PC-3 (cell line): ENCODE data around the gene MED12L.

Experiments
- EZH2phosphoT487 ChIP-seq: fragments of 300-600 bp; sonication (generic); IDR thresholded peaks from 2 replicates; pipeline ENCODE4 v1.6.1; 2018; ENCODE audit warnings: mild to moderate bottlenecking, antibody characterized with exemption, low read length, borderline replicate concordance
- TF ChIP-seq, protein P1 (sequence below): fragments of 300-600 bp; sonication (generic); conservative IDR thresholded peaks from 2 replicates; pipeline ENCODE4 v1.5.1; 2017; ENCODE audit warnings: antibody characterized with exemption, low read depth, mild to moderate bottlenecking, low read length

DNA sequence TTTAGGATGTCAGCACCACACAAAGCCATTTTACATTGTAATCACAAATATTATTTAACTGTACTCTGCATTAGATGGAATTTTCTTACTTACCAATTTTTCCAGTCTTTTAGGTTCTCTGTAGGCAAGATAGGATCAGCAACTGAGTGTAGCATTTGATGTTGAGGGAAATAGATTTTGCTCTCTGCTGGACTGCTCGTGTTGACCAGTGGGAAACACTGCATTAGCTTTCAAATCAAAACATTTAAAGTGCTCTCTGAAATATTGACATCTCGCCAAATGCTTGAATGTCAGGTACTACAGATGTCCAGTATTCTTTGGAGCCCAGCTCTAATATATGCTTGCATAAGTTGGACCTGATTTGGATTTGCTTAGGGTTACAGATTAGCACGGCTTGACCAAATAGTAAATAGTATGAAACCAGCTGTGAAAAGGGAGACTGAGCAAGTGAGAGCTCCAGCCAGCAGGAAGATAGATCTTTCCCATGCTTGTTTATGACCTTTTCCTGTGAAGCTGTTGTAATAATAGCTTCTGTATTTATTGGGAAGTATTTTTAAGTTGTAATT lies 163.4 kb downstream of the MED12L start:
- TF ChIP-seq, protein P1, sequence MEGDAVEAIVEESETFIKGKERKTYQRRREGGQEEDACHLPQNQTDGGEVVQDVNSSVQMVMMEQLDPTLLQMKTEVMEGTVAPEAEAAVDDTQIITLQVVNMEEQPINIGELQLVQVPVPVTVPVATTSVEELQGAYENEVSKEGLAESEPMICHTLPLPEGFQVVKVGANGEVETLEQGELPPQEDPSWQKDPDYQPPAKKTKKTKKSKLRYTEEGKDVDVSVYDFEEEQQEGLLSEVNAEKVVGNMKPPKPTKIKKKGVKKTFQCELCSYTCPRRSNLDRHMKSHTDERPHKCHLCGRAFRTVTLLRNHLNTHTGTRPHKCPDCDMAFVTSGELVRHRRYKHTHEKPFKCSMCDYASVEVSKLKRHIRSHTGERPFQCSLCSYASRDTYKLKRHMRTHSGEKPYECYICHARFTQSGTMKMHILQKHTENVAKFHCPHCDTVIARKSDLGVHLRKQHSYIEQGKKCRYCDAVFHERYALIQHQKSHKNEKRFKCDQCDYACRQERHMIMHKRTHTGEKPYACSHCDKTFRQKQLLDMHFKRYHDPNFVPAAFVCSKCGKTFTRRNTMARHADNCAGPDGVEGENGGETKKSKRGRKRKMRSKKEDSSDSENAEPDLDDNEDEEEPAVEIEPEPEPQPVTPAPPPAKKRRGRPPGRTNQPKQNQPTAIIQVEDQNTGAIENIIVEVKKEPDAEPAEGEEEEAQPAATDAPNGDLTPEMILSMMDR: no peak
- TF ChIP-seq EZH2phosphoT487: no peak
